COR-L47 (cell line): ENCODE data around the gene MRPL12.
"Not testable (repeated sequence)": the region's sequence is repeated elsewhere in the genome, so short reads cannot be mapped to it uniquely, and the experiment has no call there.

Experiments
- DNase-seq: peaks from one replicate; lab custom pipeline; 2025; lab: John Stamatoyannopoulos, UW

The MRPL12 gene

DNA sequence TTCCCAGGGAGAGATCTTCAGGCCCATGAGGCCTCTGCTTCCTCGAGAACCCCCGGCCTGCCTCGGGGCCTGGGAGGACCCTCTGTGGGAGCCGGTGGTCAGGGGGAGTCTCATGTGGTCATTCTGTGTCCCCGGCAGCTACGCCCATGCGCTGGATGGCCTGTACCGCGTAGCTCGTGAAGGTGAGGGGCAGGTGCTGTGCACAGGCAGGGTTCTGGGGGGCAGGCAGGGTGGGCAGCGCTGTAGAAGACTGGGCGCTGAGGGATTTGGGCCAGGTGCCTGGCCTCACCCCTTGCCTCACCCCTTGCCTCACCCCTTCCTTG is 13.5 kb downstream of the MRPL12 start:
- DNase-seq: no peak

DNA sequence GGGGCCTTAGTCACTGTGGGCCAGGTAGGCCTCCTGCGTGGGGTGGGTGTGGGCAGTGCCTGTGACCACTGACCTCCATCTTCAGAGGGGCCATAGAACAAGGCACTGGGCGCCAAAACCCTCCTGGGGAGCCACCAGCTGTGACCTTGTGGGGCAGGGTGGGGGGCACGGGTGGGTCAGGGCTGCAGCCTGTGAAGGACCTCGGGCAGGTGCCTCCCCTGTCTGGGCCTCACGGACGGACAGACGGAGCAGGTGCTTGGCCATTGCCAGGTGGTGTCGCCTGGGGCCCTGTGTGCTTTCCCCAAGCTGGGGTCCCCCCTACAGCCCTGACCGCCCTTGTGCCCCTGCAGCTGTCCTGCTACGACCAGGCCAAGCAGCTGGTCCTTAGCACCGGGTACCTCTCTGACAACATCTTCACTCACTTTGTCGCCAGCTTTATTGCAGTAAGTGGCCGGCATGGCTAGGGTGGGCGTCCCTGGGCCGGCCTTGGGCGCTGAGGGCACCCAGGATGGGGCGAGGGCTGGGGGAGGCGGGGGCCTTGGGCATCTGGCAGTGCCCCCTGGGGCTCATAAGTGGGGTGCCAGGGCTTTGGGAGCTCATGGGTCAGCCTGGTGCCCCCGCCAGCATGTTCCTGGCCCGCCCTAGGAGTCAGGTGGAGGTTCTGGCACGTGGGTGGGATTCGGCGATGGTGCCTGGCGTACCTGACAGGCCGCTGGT is 14.0 kb downstream of the MRPL12 start:
- no peak for DNase-seq

DNA sequence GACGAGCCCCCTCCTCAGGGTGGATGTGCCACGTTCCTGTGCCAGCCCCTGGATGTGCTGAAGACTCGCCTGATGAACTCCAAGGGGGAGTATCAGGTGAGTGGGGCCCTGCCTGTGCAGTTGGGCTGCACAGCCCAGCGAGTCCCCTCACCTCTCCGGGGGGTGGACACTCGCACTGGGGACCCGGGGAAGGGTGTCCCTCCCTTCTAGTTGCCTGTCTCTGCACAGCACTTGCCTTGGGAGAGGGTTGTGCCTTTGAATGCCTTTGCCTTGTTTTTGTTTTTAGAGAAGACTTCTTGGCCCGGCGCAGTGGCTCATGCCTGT is 14.6 kb downstream of the MRPL12 start:
- no peak for DNase-seq

DNA sequence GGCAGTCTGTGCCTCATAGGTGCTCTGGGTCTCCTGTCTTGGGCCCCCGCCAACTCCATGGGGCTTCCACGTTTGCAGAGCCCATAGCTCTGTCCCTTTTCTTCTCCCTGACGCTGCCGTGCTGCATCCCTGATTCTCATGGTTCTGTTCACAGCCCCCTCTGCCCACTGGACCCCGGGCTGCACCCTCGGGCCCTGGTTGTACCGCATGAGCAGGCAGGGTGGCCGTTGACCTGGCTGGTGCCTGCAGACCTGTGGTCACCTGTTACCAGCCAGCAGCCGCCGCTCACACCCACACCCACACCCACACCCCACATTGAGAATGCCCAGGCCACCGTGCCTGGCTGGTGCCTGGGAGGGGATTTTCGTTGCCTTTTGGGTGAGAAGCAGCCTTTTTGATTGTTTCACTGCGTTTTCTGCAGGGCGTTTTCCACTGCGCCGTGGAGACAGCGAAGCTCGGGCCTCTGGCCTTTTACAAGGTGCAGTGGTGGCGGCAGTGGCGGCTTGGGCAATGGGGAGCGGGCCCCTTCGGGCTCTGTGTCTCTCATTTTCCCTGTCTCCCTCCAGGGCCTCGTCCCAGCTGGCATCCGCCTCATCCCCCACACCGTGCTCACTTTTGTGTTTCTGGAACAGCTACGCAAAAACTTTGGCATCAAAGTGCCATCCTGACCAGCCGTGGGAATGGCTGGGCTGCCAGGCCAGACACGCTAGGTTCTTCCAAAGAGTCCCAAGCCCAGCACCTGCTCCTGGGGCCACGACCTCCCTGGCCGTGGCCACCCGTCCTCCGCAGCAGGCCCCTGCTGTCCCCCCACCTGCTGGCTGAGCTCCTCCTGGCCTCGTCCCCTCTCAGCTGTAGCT is 16.5 kb downstream of the MRPL12 start:
- DNase-seq: no peak

DNA sequence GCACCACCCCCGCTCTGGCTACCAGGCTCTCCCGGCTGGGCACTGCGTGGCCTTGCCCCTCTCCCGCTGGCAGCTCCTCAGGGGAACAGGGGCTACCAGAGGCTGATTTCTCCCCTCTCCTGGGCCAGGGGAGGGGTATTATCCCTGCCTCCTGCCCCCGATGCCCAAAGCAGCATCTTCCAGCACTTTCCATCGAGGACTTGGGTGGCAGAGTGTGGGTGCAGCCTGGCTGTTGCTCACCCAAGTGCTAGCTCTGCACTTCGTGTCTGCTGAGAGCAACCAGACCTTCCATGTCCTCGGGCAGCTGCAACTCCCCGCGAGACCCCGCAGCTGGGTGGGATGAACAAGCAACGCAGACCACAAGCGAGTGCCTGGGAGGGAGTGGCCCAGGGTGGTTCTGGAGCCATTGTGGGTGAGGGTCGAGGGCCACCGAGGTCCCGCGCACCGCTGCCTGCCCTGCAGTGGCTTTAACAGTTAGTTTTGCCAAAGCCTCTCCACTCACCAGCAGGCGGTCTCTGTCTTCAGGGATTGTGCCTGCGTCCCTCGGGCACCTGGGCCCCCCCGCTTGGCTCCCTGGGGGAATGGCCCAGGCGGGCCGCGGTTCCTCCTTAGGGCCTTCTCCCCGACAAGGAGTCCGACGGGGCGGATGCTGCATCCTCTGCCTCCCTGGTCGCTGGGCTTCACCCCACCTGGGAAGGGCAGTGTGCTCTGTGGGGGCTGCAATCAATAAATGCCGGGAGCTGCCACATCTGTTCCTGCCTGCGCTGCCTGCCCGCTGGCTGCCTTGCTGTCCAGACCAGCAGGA is 17.3 kb downstream of the MRPL12 start:
- no peak for DNase-seq

DNA sequence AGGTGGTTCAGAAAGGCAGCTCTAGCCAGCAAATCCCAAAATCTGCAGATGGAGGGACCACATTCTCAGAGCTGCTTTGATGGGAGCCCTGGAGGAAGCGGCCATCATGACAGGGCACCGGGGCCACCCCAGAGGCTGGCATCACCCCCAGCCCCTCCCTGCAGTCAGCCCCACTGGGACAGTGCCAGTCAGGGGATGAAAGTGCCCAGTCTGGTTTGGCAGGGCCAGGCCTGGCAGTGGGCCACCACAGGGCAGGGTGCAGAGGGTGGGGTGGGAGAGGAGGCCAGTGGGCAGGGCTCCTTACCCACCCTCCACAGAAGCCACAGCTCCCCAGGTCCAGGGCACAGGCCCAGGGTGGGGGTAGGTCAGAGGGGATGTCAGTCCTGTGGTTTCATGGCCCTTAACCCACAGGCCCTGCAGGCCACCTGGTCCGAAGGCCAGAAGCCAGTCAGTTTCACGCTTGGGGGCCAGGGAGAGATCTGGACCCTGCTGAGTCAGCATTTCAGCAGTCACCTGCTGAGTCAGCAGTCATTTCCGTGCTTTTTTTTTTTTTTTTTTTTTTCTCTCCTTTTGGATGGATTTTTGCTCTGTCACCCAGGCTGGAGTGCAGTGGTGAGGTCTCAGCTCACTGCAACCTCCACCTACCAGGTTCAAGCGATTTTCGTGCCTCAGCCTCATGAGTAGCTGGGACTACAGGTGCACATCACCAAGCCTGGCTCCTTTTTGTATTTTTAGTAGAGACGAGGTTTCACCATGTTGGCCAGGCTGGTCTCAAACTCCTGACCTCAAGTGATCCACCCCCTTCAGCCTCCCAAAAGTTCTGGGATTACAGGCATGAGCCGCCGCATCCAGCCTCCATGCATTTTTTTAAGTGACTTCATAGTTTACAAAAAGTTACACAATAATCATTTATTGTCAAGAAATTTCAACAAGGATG is 19.3 kb downstream of the MRPL12 start:
- no peak for DNase-seq

DNA sequence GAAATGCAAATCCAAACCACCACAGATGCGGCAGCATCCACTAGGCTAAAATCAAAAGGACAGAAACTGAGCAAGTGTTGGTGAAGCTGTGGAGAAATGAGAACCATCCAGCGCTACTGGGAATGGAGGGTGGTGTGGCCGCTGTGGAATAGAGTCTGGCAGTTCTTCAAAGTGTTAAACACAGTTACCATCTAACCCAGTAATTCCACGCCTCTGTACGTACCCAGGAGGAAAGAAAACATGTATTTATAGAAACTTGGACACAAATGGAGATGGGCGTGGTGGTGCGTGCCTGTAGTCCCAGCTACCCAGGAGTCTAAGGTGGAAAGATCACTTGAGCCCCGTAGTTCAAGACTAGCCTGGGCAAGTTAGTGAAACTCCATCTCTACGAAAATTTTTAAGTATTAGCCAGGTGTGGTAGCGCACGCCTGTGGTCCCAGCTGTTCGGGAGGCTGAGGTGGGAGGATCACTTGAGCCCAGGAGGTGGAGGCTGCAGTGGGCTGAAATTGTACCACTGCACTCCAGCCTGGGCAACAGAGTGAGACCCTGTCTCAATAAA is 20.6 kb downstream of the MRPL12 start:
- DNase-seq: no peak

DNA sequence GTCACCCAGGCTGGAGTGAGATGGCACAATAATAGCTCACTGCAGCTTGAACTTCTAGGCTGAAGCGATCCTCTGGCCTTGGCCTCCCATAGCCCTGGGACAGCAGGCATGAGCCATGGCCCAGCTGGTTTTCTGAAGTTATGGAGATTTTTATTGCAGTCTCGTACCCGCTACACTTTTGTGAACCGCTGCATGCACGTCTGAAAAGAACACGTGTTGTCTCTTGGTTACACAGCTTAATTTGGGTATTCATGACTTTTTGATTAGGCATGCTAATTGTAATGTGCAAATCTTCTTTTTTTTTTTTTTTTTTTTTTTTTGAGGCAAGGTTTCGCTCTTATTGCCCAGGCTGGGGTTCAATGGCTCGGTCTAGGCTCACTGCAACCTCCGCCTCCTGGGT is 22.3 kb downstream of the MRPL12 start:
- DNase-seq: no peak

DNA sequence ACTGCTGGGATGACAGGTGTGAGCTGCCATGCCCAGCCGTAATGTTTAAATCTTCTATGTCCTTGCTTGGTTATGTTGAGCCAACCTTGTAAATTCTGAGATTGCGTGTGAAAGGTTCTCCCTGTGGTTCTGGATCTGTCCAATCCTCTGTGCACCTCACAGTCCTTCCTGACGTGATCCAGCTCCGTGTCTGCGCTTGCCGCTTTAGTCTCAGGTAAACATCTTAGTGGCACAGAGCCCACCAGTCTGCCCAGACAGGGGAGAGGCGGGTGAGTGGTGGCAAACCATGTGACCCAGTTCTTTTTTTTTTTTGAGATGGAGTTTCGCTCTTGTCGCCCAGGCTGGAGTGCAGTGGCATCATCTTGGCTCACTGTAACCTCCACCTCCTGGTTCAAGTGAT is 22.8 kb downstream of the MRPL12 start:
- DNase-seq: no peak

DNA sequence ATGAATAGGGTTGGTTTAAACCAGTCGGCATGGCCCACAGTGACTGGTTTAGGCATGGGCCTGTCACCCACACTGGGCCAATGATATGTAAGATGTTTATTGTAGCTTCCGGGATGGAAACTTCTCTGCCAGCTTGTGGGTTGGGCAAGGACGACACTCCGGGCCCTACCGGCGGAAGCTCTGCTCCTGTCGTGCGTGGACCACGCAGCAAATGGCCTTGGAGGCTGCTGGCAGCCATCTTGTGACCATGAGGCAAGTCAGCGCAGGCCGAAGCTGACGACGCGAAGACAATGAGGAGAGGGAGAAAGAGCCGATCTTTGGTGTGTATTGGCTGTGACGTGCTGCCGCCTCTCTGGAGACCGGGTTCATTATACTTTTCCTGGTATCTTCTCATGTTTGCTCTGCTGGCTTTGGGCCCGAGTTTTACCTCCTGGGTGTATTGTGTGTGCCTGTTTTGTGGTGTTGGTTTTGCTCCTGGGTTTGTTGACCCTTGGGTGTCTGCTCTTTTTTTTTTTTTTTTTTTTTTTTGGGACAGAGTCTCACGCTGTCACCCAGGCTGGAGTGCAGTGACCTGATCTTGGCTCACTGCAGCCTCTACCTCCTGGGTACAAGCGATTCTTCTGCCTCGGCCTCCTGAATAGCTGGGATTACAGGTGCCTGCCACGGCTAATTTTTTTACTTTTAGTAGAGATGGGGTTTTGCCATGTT is 24.3 kb downstream of the MRPL12 start:
- peak; percentile 92 for DNase-seq

DNA sequence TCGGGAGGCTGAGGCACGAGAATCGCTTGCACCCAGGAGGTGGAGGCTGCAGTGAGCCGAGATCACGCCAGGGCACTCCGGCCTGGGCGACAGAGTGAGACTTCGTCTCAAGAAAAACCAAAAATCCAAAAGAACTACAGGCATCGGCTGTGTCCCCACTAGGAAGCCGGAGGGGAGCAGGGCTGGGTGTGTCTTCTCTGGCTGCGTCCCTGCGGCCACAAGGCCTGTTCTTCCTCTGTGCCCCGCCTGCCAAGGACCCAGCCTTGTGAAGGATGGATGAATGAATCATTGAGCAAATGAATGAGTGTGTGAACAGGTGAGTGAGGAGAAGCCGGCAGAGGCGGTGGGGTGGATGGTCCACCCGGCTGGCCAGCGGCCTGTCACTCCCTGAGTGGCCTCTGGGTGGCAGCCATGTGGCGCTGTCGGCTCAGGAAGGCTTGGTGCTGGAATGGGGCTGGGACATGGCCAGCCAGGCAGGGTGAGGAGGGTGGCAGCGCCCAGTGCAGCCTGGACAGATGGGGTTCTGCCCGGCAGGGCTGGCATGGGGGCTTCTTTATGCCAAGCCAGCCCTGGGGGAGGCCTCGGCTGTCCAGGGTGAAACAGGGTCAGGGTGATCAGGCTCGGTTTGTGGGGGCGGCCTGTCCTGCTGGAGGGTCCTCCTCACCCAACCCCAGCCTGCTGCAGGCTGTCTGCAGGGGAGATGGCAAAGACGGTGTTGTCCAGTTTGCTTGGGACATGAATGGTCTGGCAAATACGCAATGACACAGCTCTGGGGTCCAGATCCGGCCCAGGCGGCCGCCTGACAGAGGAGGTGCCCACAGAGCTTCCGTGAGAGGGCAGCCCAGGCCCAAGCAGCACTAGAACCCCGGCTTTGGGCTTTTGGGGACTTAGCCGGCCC is 30.6 kb downstream of the MRPL12 start:
- peak; percentile 74 for DNase-seq

DNA sequence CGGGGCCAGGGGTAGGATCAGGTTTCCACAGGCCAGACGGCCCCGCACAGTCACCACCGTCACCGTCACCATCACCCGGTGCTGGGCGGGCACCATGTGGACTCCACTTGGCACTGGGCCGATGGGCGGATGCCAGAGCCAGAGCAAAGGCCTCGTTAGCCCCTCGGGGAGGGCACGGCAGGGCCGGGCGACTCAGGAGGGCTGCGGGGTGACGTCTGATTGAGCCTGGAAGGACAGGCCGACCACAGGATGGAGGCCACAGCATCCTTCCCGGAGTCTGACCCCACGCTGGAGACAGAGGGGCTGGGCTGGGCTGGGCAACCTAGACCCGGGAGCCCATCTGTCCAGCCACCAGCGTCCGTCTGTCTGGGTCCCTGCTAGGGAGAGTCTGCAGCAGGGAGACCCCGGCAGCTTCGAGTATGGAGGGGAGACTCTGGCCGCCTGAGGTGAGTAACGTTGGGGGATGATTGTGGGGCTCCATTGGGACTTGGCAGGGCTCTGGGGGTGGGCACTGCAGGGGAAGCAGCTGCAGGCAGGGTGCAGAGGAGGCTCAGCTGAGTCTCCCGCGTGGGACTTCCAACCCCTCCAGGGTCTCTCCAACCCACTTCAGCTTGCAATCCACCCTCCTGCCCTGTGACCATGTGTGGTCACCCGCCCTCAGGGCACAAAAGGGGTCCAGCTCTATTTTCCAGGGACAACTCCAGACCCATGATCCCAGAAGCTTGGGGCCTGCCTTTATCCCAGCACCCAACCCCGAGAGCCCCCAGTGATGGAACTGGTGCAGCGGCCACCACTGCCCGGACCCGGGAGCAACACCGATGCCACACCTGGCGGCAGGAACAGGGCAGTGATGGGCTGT is 31.5 kb downstream of the MRPL12 start:
- DNase-seq: no peak

DNA sequence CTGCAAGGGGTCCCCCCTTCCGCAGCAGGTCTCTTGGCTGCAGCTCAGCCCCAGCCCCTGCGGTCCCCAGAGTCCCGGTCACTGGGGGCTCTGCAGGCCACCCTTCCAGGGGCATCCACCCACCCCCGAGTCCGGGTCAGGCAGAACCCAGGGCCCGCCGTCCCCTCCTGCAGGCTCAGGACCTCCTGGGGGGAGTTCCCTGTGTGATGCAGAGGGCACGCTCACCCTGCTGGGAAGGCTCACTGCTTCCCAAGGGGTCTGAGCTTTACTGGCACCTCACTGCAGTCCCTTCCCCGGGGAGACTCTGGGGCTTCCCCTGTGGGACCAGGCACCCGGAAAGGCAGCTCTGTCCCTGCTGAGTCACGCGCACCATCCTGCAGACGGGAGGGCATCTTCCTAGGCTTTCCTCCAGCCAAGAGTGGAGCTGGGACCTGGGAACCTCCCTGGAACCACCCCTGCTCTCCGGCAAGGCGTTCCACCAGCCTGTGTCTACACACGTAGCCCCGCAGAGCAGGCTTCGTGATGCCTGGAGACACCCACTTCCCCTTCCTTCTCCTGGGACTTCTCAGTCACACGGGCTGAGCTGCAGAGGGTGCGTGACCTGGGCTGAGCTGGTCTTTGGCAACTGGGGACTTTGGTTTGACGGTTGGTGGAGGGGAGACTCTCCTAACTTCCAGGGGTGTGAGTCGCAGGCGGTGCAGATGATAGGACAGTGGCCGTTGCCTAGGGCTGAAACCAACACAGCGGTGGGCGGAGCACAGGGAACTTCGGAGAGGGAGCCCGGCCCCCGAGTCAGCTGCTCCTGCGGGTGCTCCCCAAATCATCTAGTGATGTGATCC is 32.3 kb downstream of the MRPL12 start:
- DNase-seq: no peak

DNA sequence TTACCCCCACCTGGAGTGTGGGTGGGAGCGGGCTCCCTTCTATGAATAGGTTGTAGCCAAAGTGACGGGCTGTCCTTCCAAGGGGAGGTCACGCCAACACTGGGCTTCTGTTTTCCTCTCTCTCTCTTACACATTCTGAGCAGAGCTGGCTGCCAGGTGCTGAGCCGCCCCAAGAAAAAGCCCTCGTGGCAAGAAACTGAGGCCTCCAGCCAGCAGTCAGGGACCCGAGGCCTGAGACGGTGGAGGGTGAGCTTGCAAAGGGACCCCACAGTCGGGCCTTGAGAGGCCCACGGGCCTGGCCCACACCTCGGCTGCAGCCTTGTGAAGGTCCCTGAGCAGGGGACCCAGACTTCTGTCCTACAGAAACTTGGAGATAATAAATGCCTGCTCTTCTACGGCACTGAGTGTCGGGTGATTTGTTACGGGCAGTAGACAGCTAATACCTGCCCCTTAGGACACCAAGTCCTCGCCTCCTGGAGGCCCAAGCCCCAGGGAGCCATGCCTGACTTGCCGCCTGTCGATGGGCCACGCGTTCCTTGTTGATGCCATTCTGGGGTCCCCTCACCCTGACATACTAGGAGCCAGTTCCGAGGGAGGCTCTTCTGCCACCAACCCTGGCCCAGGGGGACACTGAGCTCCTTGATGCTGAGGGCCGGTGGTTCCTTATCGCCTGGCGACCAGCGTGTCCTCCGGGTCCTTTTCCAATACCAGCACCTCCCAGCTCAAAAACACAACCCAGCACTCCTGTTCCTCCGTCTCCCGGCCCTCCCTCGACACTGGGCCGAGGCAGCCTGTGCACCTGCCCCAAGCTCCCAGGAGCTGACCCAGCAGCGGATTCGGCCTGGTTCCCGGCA is 35.0 kb downstream of the MRPL12 start:
- no peak for DNase-seq

DNA sequence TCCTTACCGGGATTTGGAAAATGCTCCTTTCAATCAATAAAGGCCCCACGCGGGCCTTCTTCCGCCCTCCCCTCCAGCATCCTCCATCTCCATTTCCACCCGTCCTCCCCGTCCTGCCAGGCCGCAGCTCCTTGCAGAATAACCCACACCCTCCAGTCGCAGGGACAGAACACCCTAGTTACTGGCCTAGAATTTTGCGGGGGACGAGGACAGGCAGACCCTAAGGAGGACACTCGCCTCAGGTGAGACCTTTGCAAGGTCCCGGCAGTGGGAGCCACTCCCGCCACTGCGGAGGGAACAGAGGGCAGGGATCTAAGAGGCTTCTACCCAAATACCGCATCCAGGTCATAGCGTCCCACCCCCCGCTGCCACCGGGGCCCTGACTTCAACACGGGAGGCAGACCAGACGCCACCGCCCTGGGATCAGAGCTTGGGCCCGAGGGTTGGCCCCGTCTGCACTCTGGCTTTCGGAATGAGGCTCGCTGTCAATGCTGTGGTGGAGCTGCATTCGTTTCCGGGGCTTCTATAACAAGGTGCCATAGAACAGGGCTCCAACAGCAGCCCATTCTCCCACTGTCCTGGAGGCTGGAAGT is 35.7 kb downstream of the MRPL12 start:
- DNase-seq: no peak

DNA sequence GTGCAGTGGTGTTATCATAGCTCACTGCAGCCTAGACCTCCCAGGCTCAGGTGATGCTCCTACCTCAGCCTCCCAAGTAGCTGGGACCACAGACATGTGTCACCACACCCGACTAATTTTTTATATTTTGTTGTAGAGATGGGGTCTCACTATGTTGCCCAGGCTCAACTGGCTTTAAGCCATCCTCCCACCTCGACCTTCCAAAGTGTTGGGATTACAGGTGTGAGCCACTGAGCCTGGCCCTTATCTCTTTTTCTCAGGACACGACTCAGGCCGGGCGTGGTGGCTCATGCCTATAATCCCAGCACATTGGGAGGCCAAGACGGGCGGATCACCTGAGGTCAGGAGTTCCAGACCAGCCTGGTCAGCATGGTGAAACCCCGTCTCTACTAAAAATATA is 36.4 kb downstream of the MRPL12 start:
- not testable (repeated sequence) for DNase-seq
